Endodermal cell (in vitro differentiated cells): ENCODE results near the gene METRNL. TPM values are rescaled to one million over a fixed set of nuclear protein-coding genes. Genes with fewer than 3 reads are reported as not detected.

Experiments
- DNase-seq: peaks from one replicate; pipeline ENCODE4 v3.0.0-alpha.2; 2017
- H3K27ac ChIP-seq: 2 replicates; pipeline ENCODE4 v1.5.1; 2013; ENCODE audit warnings: mild to moderate bottlenecking, low read depth, low read length, moderate library complexity
- H3K27me3 ChIP-seq: 2 replicates; pipeline ENCODE4 v1.6.1; 2013; ENCODE audit warnings: mild to moderate bottlenecking, low read length, moderate library complexity; ENCODE audit not compliant: insufficient read depth, control insufficient read depth, poor library complexity, severe bottlenecking
- H3K36me3 ChIP-seq: 2 replicates; pipeline ENCODE4 v1.7.0; 2013; ENCODE audit warnings: mild to moderate bottlenecking, low read length, moderate library complexity; ENCODE audit not compliant: control insufficient read depth, insufficient read depth
- H3K4me1 ChIP-seq: one replicate; pipeline ENCODE4 v1.7.0; 2013; ENCODE audit warnings: low read length; ENCODE audit not compliant: control insufficient read depth, insufficient read depth
- H3K4me3 ChIP-seq: 2 replicates; pipeline ENCODE4 v1.5.1; 2013; ENCODE audit warnings: mild to moderate bottlenecking, low read length, moderate library complexity
- H3K9ac ChIP-seq: 2 replicates; pipeline ENCODE4 v1.6.1; 2013; ENCODE audit warnings: mild to moderate bottlenecking, low read length, moderate library complexity; ENCODE audit not compliant: poor library complexity, severe bottlenecking; ENCODE audit errors: extremely low read depth
- H3K9me3 ChIP-seq: 2 replicates; pipeline ENCODE4 v1.6.1; 2013; ENCODE audit warnings: mild to moderate bottlenecking, low read length, moderate library complexity; ENCODE audit not compliant: control insufficient read depth
- H3K27ac Mint-ChIP-seq: 2 replicates; pipeline ENCODE4 v1.8.0; 2020; ENCODE audit warnings: mixed read lengths
- H3K27me3 Mint-ChIP-seq: 2 replicates; pipeline ENCODE4 v1.8.0; 2021; ENCODE audit warnings: mild to moderate bottlenecking, mixed read lengths; ENCODE audit not compliant: insufficient read depth
- H3K36me3 Mint-ChIP-seq: 2 replicates; pipeline ENCODE4 v1.8.0; 2020; ENCODE audit warnings: low read depth, mixed read lengths
- H3K4me1 Mint-ChIP-seq: 2 replicates; pipeline ENCODE4 v1.8.0; 2020; ENCODE audit warnings: mixed read lengths
- H3K4me3 Mint-ChIP-seq: 2 replicates; pipeline ENCODE4 v1.8.0; 2020; ENCODE audit warnings: mild to moderate bottlenecking, moderate library complexity, mixed read lengths
- H3K9me3 Mint-ChIP-seq: 2 replicates; pipeline ENCODE4 v1.8.0; 2020; ENCODE audit warnings: mild to moderate bottlenecking, mixed read lengths
- CTCF ChIP-seq: fragments of 200-600 bp; sonication (generic); conservative IDR thresholded peaks from 2 replicates; pipeline ENCODE4 v1.5.0; 2021; ENCODE audit warnings: antibody characterized with exemption, mild to moderate bottlenecking
- WGBS, 2 experiments: methylation state at CpG; one replicate each; pipeline versions ENCODE4 v1.1.5 to v1.1.7; 2013; ENCODE audit warnings: missing lambda C conversion rate in 2 of 2, mixed read lengths in 1 of 2; ENCODE audit not compliant: insufficient coverage in 1 of 2, insufficient read length in 1 of 2; 5-methylcytosine and 5-hydroxymethylcytosine counted together
- total RNA-seq, 2 donors: library from RNA; stranded (reverse); fragmentation: NEBNext Ultra II Directional in 1 of 2; extraction: Animal tissue kit (Norgen Biotek cat#: 25700) in 1 of 2; gene quantifications; 2 replicates in 1 of 2; 3 replicates in 1 of 2; pipeline ENCODE4 v1.2.1, GENCODE V29; 2021

The METRNL gene
- total RNA-seq, 2 donors from 2014 or later, result 7.3 to 10.3 TPM

GRCh38 chr17:83057793-83058265 lies 21.6 kb upstream of the METRNL start:
- Mint-ChIP-seq H3K9me3 (no peaks in the 10 kb centered on the region), H3K4me3 (no peak overlapping the region), H3K4me1 (no peaks in the 10 kb centered on the region), H3K27ac (no peak overlapping the region), H3K27me3 (no peaks in the 10 kb centered on the region), H3K36me3 (no peaks in the 10 kb centered on the region)
- no peaks in the 10 kb centered on the region for H3K4me1 ChIP-seq
- peak; percentile 41 for DNase-seq
- no peaks in the 10 kb centered on the region for H3K36me3 ChIP-seq
- WGBS, 2 experiments, result 93 to 99% methylated on average over 15 to 19 of the region's 19 CpGs
- no peaks in the 10 kb centered on the region for H3K27me3 ChIP-seq
- H3K27ac ChIP-seq, result no peak overlapping the region
- H3K9ac ChIP-seq, result no peak overlapping the region
- TF ChIP-seq CTCF, result no peak
- H3K9me3 ChIP-seq, result no peaks in the 10 kb centered on the region
- H3K4me3 ChIP-seq, result no peak overlapping the region

GRCh38 chr17:83058266-83058798 lies 21.1 kb upstream of the METRNL start:
- 96 to 98% methylated on average over 12 to 20 of the region's 20 CpGs for WGBS, 2 experiments
- peak; percentile 30 for DNase-seq
- no peaks in the 10 kb centered on the region for H3K9me3 Mint-ChIP-seq

GRCh38 chr17:83061586-83061985 lies 17.8 kb upstream of the METRNL start:
- no peak overlapping the region for H3K27ac ChIP-seq
- no peak overlapping the region for H3K4me3 Mint-ChIP-seq
- H3K4me3 ChIP-seq, result no peak overlapping the region
- H3K4me1 Mint-ChIP-seq, result no peaks in the 10 kb centered on the region
- no peaks in the 10 kb centered on the region for H3K9me3 ChIP-seq
- H3K9ac ChIP-seq, result no peak overlapping the region
- no peaks in the 10 kb centered on the region for H3K9me3 Mint-ChIP-seq
- TF ChIP-seq CTCF, result no peak
- peak; percentile 28 for DNase-seq
- H3K4me1 ChIP-seq, result no peaks in the 10 kb centered on the region
- H3K36me3 ChIP-seq, result no peaks in the 10 kb centered on the region
- H3K27ac Mint-ChIP-seq, result no peak overlapping the region
- H3K36me3 Mint-ChIP-seq, result no peaks in the 10 kb centered on the region
- peaks cover 2% of the 10 kb centered on the region for H3K27me3 Mint-ChIP-seq
- H3K27me3 ChIP-seq, result no peaks in the 10 kb centered on the region
- 91 to 98% methylated on average over 7 to 8 of the region's 8 CpGs for WGBS, 2 experiments

More at GRCh38 chr17:83058266-83058798, 21.1 kb upstream of the METRNL start:
- Mint-ChIP-seq H3K4me1 (no peaks in the 10 kb centered on the region), H3K27ac (no peak overlapping the region), H3K4me3 (no peak overlapping the region), H3K27me3 (peaks cover 2% of the 10 kb centered on the region), H3K36me3 (no peaks in the 10 kb centered on the region)
- Histone ChIP-seq H3K4me3 (no peak overlapping the region), H3K36me3 (no peaks in the 10 kb centered on the region), H3K9ac (no peak overlapping the region), H3K9me3 (no peaks in the 10 kb centered on the region), H3K4me1 (no peaks in the 10 kb centered on the region), H3K27me3 (no peaks in the 10 kb centered on the region), H3K27ac (no peak overlapping the region)
- no peak for TF ChIP-seq CTCF
